AG04449 (cell line): ENCODE results near the gene TSPO.

Experiments used
- CTCF ChIA-PET: fragments of 350-600 bp; formaldehyde crosslinking; extraction: SDS; loops from one replicate; lab custom pipeline; 2021; ENCODE audit warnings: antibody characterized with exemption; lab: Yijun Ruan, JAX
- POLR2A ChIA-PET: fragments of 400-600, 350-600 bp; formaldehyde crosslinking; extraction: SDS; loops from one replicate; lab custom pipeline; 2020; ENCODE audit warnings: antibody characterized with exemption, inconsistent platforms; lab: Yijun Ruan, JAX
- DNase-seq: peaks from one replicate; pipeline ENCODE4 v3.0.0-alpha.2; 2010; ENCODE audit warnings: low read depth, low spot score
- H3K4me3 ChIP-seq: 2 replicates; pipeline ENCODE4 v1.5.1; 2011; ENCODE audit warnings: low read depth, mild to moderate bottlenecking, control low read depth, low read length
- CTCF ChIP-seq: IDR thresholded peaks from one replicate; pipeline ENCODE4 v1.5.1; 2011; ENCODE audit warnings: mild to moderate bottlenecking, moderate library complexity, low read length, control low read depth, inconsistent platforms; ENCODE audit not compliant: insufficient read depth; ENCODE audit errors: missing control alignments

Gene TSPO

GRCh38 chr22:43182726-43183125 lies 31.4 kb downstream of the TSPO start:
- CTCF ChIA-PET: no interaction called here
- no peak for DNase-seq
- no peak for TF ChIP-seq CTCF
- no peak overlapping the region for H3K4me3 ChIP-seq
- POLR2A ChIA-PET: no interaction called here

GRCh38 chr22:43183496-43184277 lies 32.3 kb downstream of the TSPO start:
- ChIA-PET CTCF (no interaction called here), POLR2A (no interaction called here)
- DNase-seq: no peak
- no peak for TF ChIP-seq CTCF
- no peak overlapping the region for H3K4me3 ChIP-seq

- DNase-seq: no peak
- TF ChIP-seq CTCF: no peak
- peak overlapping the region; percentile 67 for H3K4me3 ChIP-seq
- ChIA-PET CTCF (no interaction called here), POLR2A (interaction anchor here (0.7 to 1.1 kb wide), 2 partner anchors 17 to 196 kb away, joined by 3 read pairs; no protein-coding TSS in a partner anchor)
These were observed 34.5 kb downstream of the TSPO start for GRCh38 chr22:43185860-43186261.

GRCh38 chr22:43186272-43187170 lies 35.2 kb downstream of the TSPO start, which contains the start of gene TTLL12:
TTLL12 (minus strand) TSS chr22:43187134; CDS start chr22:43187069, 65 bp downstream.
- no peak for DNase-seq
- peak within 1 kb of the TSS; percentile 67 for H3K4me3 ChIP-seq
- ChIA-PET POLR2A (interaction anchor here (0.7 to 1.2 kb wide), 3 partner anchors 10 to 196 kb away, joined by 3 to 4 read pairs (median 4); no protein-coding TSS in a partner anchor), CTCF (interaction anchor here (1.0 to 2.5 kb wide), 9 partner anchors 8 to 198 kb away, joined by 3 to 25 read pairs (median 6); no protein-coding TSS in a partner anchor)
- no peak for TF ChIP-seq CTCF

GRCh38 chr22:43187171-43188099 lies 36.1 kb downstream of the TSPO start:
- peak; percentile 78 for TF ChIP-seq CTCF
- ChIA-PET POLR2A (interaction anchor here (0.8 to 1.2 kb wide), 3 partner anchors 9 to 19 kb away, joined by 3 to 4 read pairs (median 4); no protein-coding TSS in a partner anchor), CTCF (interaction anchor here (0.6 to 2.5 kb wide), 21 partner anchors 9 to 1960 kb away, joined by 3 to 25 read pairs (median 4); partner anchors contain the start of genes MCAT and TSPO)
- DNase-seq: peak; percentile 31
- peak overlapping the region; percentile 60 for H3K4me3 ChIP-seq
